ENCODE data around the gene PJA1. TPM values are rescaled to one million over a fixed set of nuclear protein-coding genes. Genes with fewer than 3 reads are reported as not detected.

The PJA1 gene, protein sequence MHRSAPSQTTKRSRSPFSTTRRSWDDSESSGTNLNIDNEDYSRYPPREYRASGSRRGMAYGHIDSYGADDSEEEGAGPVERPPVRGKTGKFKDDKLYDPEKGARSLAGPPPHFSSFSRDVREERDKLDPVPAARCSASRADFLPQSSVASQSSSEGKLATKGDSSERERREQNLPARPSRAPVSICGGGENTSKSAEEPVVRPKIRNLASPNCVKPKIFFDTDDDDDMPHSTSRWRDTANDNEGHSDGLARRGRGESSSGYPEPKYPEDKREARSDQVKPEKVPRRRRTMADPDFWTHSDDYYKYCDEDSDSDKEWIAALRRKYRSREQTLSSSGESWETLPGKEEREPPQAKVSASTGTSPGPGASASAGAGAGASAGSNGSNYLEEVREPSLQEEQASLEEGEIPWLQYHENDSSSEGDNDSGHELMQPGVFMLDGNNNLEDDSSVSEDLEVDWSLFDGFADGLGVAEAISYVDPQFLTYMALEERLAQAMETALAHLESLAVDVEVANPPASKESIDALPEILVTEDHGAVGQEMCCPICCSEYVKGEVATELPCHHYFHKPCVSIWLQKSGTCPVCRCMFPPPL
- total RNA-seq: 16.7 TPM

GRCh38 chrX:69165087-69165651, at the start of gene PJA1:
Gene PJA1 (minus strand): TSS chrX:69165453. CDS start chrX:69163073, 2,380 bp downstream.
- DNase-seq (ENCODE audit: low read depth in 2 of 3, low spot score in 2 of 3): peak in 2 of 3 donors; percentile 56 to 73

- DNase-seq (ENCODE audit: low read depth in 2 of 3, low spot score in 2 of 3): no peak
These were observed 49.2 kb upstream of the PJA1 start for GRCh38 chrX:69214463-69214862.

GRCh38 chrX:69211701-69212100, 46.4 kb upstream of the PJA1 start:
- DNase-seq (ENCODE audit: low read depth in 2 of 3, low spot score in 2 of 3): no peak

DNA sequence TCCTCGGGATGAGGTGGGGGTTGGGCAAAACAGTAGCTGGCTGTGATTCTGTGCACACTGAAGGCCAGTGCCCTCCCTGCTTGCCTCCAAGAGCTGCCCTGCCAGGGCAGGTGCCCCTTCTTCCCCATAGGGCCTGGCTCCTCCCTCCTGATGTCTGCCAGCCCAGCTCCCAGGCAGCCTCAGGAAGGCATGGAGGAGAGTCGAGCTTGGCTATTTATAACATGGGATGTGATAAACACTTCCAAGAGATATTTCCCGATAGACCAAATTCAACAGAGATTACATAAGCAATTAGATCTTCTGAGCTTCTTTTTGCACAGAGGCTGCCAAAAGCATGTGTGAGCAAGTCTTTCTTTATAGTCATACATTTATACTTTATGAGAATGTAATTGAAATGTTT, 45.3 kb upstream of the PJA1 start:
- no peak for DNase-seq (ENCODE audit: low read depth in 2 of 3, low spot score in 2 of 3)

DNA sequence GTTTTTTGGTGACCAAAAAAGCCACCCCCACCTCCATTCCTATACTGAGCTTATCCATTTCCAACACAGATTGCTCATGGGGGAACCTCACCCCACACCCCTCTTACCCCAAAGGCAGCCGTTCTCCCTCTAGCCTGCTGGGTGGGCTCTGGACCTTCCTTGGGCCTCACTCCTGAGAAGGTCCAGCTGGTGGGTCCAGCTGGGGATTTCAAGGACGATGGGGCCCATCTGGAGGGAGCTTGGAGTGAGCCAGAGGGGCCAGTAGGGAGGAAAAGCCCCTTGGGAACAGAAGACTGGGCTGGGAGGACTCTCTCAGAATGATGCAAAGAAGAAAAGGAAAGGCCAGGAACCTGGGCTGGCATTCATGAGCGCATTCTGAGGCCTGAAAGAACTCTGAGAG, 42.0 kb upstream of the PJA1 start:
- no peak for DNase-seq (ENCODE audit: low read depth in 2 of 3, low spot score in 2 of 3)

DNA sequence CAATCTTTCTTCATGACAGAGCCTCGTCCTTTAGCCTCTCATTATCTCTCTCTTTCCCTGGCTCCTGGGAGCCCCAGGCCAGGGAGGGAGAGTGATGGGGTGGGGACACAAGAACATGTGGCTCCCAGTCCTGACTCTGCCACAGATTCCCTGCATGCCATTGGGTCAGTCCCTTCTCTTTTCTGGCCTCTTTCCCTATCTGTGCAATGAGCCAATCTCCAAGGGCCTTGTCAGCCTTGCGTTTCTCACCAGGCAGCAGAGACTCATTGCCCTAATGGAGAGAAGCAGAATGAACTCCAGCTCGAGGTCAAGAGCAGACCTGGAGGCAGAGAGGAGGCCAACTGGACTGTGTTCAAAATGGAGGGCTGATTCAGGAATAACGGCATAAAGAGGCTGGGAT, 38.4 kb upstream of the PJA1 start:
- DNase-seq (ENCODE audit: low read depth in 2 of 3, low spot score in 2 of 3): no peak

DNA sequence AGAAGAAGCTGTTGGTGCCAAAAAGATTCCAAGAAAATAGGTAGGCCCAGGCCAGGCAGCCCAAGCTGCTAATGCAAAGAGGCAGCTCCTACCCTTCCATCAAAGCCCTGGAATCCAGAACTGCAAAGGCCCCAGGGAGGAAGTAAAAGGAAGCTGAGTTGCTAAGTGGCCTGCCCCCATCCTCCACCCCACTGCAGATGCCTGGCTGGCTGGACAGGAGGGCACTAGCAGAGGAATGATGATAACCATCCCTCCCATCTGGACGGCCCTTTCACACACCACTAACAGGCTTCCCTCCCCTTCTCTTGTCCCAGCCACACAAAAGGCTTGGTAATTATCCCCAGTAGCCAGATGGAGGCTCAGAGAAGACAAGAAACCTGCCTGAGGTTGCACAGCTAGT, 32.4 kb upstream of the PJA1 start:
- no peak for DNase-seq (ENCODE audit: low read depth in 2 of 3, low spot score in 2 of 3)

DNA sequence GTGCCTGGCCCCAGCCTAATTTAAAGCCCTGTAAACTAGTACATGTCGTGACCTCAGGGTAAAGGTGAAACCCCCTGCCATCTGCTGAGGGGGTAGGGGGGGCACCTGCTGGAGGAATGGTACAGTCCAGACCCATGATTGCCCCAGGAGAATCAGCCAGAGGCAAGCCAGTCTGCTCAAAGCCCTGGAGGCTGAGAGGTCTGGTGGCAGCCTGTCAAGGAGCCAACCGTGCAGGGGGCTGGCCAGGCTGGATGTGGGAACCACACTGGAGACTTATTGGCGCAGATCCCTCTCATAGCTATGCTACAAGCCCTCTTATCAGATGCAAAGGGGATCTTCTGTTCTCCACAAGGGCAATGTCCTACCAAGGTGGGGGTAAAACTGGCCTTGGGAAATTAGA, 31.4 kb upstream of the PJA1 start:
- no peak for DNase-seq (ENCODE audit: low read depth in 2 of 3, low spot score in 2 of 3)

DNA sequence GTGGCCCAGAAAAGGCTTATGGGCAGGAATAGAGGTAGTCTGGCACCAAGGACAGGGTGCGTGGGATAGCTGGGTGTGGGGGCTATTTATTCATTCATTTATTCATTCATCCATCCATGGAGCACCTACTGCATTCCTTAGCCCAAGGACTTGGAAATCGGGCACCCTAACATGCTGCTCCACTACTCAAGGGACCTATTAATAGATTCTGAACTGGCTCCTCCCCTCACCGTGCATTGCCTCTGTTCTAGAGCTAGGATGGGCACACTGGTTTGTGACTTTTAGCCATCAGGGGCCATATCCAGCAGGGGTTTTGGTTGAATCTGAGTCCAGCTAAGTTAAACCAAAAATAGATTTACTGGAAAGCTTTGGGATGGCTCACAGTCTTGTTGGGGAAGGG, 30.6 kb upstream of the PJA1 start:
- DNase-seq (ENCODE audit: low read depth in 2 of 3, low spot score in 2 of 3): no peak

DNA sequence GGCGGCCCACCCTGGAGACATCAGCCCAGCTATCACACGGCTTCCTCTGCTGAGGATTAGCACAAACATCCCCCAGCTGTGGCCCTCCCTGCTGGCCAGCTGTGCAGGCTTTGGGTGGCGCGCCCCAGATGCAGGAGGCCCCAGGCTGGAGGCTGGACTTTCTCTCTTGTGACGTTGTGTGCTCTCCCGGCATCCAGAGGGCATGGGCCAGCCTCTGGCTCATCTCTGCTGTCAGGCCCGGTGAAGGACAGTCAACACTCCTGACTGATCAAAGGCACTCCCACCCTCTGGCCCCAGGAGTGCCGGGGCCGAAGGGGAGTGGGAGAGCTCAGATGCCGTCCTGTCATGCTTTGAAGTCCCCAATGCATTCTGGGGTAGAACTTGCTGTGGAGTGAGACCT, 29.9 kb upstream of the PJA1 start:
- DNase-seq (ENCODE audit: low read depth in 2 of 3, low spot score in 2 of 3): no peak

DNA sequence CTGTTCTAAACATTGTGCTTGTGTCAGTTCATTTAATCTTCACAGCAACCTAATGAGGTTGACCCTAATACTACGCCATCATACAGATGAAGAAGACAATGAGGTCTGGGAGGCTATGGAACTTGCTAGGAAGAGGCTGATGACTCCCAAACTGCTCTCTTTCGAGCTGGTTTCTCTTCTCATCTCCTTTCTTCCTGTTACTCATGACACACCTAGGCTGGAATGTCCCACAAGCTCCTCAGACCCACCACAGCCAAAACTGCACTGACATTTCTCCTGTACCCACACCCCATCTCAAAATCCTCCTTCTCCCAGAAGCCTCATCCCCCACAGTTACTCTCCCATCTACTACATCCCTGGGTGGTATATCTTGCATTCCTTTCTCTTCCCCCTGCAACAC, 27.4 kb upstream of the PJA1 start:
- DNase-seq (ENCODE audit: low read depth in 2 of 3, low spot score in 2 of 3): no peak

DNA sequence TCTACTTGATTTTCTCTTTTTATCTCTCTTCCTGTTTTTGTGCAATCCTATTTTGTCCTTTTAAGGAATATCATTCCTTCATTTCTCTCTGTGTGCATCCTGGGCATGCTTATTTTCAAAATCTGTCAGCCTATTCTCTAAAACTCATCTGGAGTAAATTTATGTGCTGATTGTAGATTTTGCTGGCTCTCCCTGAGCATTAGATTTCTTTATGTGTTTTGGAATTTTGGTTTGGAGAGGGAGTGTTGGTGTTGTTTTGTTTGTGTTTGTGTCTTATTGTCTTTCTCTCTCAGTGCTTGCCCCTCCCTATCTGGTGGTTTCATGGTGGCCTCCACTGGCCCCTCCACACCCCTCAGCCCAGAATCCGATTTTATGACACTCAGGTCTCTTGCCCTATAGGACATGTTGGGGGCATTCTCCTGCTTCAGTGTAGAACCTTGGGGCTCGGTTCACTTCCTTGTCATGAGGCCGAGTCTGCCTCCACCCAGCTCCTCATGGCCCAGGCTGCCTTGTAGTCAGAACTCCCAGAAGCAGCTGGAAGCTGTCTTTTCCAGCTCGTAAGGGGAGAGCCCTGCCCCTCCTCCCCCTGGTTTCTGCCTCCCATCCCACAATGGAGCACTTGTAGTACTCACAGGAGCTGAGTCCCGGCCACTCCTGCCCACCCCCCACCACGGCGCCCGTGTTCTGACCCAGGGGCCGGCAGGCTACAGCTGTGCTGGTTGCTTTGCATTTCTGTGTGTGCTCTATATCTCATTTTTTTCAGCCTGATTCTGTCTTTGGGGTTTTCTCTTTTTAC, 24.5 kb upstream of the PJA1 start:
- no peak for DNase-seq (ENCODE audit: low read depth in 2 of 3, low spot score in 2 of 3)

GRCh38 chrX:69186651-69187050, 21.4 kb upstream of the PJA1 start:
- DNase-seq (ENCODE audit: low read depth in 2 of 3, low spot score in 2 of 3): no peak

GRCh38 chrX:69185886-69186285, 20.6 kb upstream of the PJA1 start:
- no peak for DNase-seq (ENCODE audit: low read depth in 2 of 3, low spot score in 2 of 3)

DNA sequence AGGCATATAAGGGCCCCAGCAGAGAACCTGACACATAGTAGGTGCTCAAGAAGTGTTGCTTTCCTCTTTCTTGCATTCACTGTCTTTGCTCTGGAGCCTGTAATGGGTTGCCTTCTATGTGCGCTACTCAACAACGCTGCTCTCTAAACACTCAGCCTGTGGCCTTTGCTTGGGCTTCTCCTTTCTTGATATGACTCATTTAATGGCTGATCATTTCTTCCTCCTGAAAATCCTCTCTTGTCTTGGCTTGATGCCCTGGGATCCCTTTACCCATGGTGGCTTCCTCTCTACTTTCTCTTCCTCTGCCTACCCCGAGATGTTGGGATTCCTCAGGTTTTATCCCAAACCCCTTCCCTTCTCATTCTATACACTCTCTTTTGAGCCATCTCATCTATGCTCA, 19.9 kb upstream of the PJA1 start:
- no peak for DNase-seq (ENCODE audit: low read depth in 2 of 3, low spot score in 2 of 3)

- DNase-seq (ENCODE audit: low read depth in 2 of 3, low spot score in 2 of 3): no peak
These were observed 17.6 kb upstream of the PJA1 start for GRCh38 chrX:69182818-69183380.

DNA sequence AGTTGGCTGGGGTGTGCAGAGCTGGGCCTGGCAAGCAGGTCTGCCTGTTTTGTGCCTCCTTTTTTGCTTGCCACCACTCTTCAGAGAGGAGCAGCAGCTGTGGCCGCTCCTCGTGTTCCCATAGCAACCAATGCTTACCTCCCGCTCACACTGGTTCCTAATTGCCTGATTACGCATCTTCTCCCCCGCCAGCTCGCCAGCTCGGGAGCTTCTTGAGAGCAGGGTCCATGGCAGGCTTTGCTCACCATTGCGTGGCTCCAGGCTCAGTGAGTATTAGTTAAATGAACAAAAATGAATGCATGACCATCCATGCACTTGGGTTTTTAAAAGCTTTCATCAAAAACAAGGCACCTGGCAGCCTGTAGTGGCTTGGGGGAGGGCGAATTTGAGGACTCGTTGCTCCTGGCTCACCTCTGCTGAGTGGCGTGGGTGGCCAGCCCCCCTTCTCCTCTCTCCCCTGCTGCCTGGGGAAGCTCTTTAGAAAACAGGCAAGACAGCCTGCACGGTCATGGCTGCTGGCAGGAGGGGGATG, 14.2 kb upstream of the PJA1 start:
- DNase-seq (ENCODE audit: low read depth in 2 of 3, low spot score in 2 of 3): peak in 1 of 3 donors; percentile 2

- DNase-seq (ENCODE audit: low read depth in 2 of 3, low spot score in 2 of 3): no peak
These were observed 13.3 kb upstream of the PJA1 start for GRCh38 chrX:69178592-69178991.

GRCh38 chrX:69177511-69178162, 12.4 kb upstream of the PJA1 start:
- no peak for DNase-seq (ENCODE audit: low read depth in 2 of 3, low spot score in 2 of 3)

DNA sequence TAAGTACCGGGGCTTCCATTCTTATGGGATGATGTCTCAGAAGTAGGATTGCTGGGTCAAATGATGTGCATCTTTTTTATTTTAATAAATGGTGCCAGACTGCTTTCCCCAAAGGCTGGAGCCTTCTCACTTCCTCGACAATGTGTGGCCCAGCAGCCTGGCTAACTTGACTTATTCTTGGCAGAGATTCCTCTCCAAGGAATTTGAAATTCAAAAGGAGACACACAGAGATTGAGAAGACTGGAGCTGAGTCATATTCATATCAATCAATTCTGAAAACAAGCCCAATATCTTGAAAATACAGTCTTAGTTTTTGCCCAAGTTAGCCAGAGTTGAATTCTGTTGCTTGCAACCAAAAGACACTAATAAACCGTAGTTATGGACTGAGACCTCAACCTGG, 10.8 kb upstream of the PJA1 start:
- no peak for DNase-seq (ENCODE audit: low read depth in 2 of 3, low spot score in 2 of 3)
